GM20000 (cell line): ENCODE measurements around the gene ZNRF4.
"Not testable (repeated sequence)": the region's sequence is repeated elsewhere in the genome, so short reads cannot be mapped to it uniquely, and the experiment has no call there.

ENCODE experiments used
- DNase-seq: peaks from one replicate; pipeline ENCODE4 v3.0.0; 2012; ENCODE audit warnings: low spot score
- TF ChIP-seq, protein P1 (sequence below): IDR thresholded peaks from 2 replicates; pipeline ENCODE4 v1.5.1; 2012; ENCODE audit warnings: mild to moderate bottlenecking, control low read depth; ENCODE audit errors: extremely low read depth, missing control alignments

The ZNRF4 gene

DNA sequence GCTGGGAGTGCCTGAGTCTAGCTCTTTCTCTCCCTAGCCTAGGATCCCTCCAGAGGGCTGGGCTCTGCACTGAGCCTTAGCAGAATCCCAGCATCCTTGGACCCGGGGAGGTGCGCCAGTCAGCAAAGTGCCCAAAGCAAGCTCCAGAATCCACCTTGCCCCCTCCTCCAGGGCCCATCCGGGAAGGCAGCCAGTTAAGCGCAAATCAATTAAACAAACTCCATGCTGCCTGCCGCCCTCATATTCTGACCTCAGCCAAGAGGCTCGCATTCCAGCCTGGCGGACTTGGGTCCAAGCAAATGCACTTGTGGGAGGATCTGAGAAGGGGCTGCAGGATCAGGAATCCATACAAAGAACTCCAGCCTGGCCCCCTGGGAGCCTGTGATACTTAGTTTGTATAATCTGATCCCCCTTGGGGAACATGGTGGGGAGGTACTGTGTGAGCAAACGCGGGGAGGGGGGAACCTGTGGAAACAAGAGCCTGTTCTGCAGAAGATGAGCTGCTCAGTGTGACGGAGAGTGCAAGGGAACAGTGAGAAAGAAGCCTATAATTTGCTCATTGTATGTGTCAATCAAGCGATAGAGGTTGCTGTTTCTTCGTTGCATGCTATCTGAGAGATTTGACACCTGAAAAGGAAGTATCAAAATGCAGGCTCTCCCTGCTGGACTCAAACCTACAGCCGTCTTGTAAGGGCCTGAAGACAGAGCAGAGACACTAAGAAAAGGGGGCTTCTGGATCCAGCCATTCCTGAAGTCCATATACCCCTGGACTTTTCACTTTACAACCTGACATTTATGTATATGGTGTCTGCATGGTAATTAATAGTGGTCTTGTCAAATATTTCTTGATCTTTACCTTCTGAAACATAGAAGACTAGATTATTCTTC lies 29.4 kb downstream of the ZNRF4 start:
- TF ChIP-seq, protein P1, sequence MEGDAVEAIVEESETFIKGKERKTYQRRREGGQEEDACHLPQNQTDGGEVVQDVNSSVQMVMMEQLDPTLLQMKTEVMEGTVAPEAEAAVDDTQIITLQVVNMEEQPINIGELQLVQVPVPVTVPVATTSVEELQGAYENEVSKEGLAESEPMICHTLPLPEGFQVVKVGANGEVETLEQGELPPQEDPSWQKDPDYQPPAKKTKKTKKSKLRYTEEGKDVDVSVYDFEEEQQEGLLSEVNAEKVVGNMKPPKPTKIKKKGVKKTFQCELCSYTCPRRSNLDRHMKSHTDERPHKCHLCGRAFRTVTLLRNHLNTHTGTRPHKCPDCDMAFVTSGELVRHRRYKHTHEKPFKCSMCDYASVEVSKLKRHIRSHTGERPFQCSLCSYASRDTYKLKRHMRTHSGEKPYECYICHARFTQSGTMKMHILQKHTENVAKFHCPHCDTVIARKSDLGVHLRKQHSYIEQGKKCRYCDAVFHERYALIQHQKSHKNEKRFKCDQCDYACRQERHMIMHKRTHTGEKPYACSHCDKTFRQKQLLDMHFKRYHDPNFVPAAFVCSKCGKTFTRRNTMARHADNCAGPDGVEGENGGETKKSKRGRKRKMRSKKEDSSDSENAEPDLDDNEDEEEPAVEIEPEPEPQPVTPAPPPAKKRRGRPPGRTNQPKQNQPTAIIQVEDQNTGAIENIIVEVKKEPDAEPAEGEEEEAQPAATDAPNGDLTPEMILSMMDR: no peak
- DNase-seq: no peak

DNA sequence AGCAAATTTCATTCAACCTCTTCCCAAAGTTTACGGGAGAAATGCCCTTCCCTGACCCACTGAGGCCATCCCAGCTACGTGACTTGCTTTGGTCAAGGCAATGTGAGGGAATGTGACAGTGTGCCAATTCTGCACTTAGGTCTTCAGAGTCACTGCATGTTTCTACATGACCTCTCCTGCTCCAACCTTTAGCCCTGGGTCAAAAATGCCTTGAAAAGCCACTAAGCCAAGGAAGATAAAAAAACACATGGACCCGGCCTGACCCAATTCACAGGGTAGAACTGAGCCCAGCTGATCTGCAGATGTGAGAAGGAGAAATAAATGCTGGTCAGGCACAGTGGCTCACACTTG lies 30.0 kb downstream of the ZNRF4 start:
- TF ChIP-seq, protein P1: no peak
- DNase-seq: no peak

- DNase-seq: not testable (repeated sequence)
Observed at GRCh38 chr19:5485658-5486057, 30.4 kb downstream of the ZNRF4 start.

- TF ChIP-seq, protein P1: no peak
- DNase-seq: no peak
Observed at GRCh38 chr19:5487222-5487621, 32.0 kb downstream of the ZNRF4 start.

DNA sequence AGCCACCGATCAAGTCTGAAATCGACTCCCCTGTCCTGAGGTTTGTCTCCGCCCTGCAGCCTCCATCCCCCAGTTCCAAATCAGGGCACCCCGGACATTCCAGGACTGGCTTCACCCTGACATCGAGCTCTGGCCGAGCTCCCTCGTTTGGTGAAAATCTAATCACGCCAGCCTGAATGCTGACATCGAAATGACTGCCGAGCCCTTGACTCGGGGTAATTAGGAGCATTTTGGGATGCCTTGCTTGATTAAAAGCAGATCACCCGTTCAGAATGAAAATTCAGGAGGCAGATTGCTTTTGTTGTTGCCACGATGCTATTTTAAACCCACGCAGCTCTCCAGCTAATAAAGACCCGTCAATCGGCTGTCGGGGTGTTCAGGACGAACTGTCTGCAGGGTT lies 34.3 kb downstream of the ZNRF4 start:
- no peak for DNase-seq
- TF ChIP-seq, protein P1: no peak

DNA sequence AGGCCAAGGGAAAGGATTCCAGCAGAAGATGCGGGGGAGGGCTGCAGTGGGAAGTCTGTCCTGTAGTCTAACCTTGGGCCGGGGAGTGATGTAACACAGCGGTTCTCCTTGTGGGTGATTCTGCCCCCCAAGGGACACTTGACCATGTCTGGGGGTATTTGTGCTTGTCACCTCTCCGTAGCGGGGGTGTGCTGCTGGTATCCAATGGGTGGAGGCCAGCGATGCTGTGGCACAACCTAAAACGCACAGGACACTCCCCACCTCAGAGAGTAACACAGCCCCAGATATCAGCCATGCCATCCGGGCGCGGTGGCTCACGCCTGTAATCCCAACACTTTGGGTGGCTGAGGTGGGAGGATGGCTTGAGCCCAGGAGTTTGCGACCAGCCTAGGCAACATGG lies 36.3 kb downstream of the ZNRF4 start:
- no peak for DNase-seq
- TF ChIP-seq, protein P1: no peak

DNA sequence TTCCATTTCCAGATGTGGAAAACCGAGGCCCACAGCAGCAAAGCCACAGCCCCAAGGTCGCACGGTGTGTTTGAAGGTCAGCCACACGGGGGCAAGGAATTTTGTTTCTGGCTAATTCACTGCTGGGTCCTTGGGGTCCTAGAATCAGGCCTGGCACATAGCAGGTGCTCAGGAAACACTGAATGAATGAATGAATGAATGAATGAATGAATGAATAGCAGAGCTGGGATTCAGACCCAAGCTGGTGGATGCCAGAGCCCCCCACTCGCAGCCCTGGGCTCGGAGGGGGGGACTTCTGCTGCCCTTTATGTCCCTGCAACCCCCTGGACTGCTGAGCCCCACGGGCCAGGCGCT lies 37.0 kb downstream of the ZNRF4 start:
- TF ChIP-seq, protein P1: no peak

More for the DNA sequence above, 37.0 kb downstream of the ZNRF4 start:
- DNase-seq: no peak
